HepG2 (cell line): ENCODE results near the gene TPRG1. TPM values are rescaled to one million over a fixed set of nuclear protein-coding genes. Genes with fewer than 3 reads are reported as not detected.

ENCODE experiments used
- ERF ChIP-seq: IDR thresholded peaks from 2 replicates; pipeline ENCODE4 v1.6.1; 2018; ENCODE audit warnings: missing biosample characterization, missing genetic modification reagents
- FOSL2 ChIP-seq: sonication (generic); formaldehyde crosslinking; IDR thresholded peaks from 2 replicates; pipeline ENCODE4 v1.4.0; 2020; ENCODE audit warnings: missing genetic modification reagents
- FOXK2 ChIP-seq: fragments of 450-650 bp; IDR thresholded peaks from 2 replicates; pipeline ENCODE4 v1.6.1; 2016
- HNF4A ChIP-seq: sonication (generic); formaldehyde crosslinking; IDR thresholded peaks from 2 replicates; pipeline ENCODE4 v1.4.0; 2020; ENCODE audit warnings: missing genetic modification reagents
- KLF16 ChIP-seq, 2 experiments: sonication (generic) in 1 of 2; formaldehyde crosslinking in 1 of 2; IDR thresholded peaks; 2 replicates each; pipeline versions ENCODE4 v1.6.1 to v1.8.0; 2016 to 2023; ENCODE audit warnings: missing genetic modification reagents in 2 of 2, missing compliant biosample characterization in 1 of 2
- RARA ChIP-seq: IDR thresholded peaks from 2 replicates; pipeline ENCODE4 v1.6.1; 2016; ENCODE audit warnings: missing genetic modification reagents, missing compliant biosample characterization
- RFX1 ChIP-seq: fragments of 450-650 bp; IDR thresholded peaks from 2 replicates; pipeline ENCODE4 v1.6.1; 2017
- SRSF4 ChIP-seq: fragments of 200-400 bp; formaldehyde crosslinking; IDR thresholded peaks from one replicate; pipeline ENCODE4 v1.6.1; 2018; ENCODE audit warnings: mild to moderate bottlenecking, low read depth, low read length, moderate library complexity; ENCODE audit not compliant: poor library complexity, severe bottlenecking
- ZBTB25 ChIP-seq: IDR thresholded peaks from 2 replicates; pipeline ENCODE4 v1.6.1; 2018; ENCODE audit warnings: missing genetic modification reagents
- ZFP62 ChIP-seq: sonication (generic); formaldehyde crosslinking; IDR thresholded peaks from 2 replicates; pipeline ENCODE4 v1.4.0; 2020; ENCODE audit warnings: missing genetic modification reagents
- ZGPAT ChIP-seq: IDR thresholded peaks from 2 replicates; pipeline ENCODE4 v1.6.1; 2016; ENCODE audit warnings: mild to moderate bottlenecking
- ZMYM4 ChIP-seq: sonication (generic); formaldehyde crosslinking; IDR thresholded peaks from 2 replicates; pipeline ENCODE4 v1.8.1; 2023; ENCODE audit warnings: mild to moderate bottlenecking, missing genetic modification reagents
- ZNF292 ChIP-seq: sonication (generic); formaldehyde crosslinking; IDR thresholded peaks from 2 replicates; pipeline ENCODE4 v1.8.1; 2022; ENCODE audit warnings: mild to moderate bottlenecking, low read depth, missing genetic modification reagents, borderline replicate concordance
- ZNF768 ChIP-seq: sonication (generic); formaldehyde crosslinking; IDR thresholded peaks from 2 replicates; pipeline ENCODE4 v1.4.0; 2020; ENCODE audit warnings: missing genetic modification reagents
- polyA plus RNA-seq, 8 experiments: library from polyadenylated mRNA; depleted of rRNA in 3 of 8; stranded (reverse) in 7 of 8; unstranded in 1 of 8; fragments of >200 nt; fragmentation: Illumina TruSeq in 4 of 8; extraction: Trizol in 4 of 8; gene quantifications; 2 replicates each; pipeline versions ENCODE4 v1.2.1 to v1.2.3, GENCODE V29; 2011 to 2016; ENCODE audit warnings: low read depth in 4 of 8, missing spikeins in 1 of 8, mixed read lengths in 1 of 8; ENCODE audit not compliant: insufficient read depth in 1 of 8
- total RNA-seq, 5 experiments: library from RNA; depleted of rRNA; stranded (reverse); fragments of >200 nt; fragmentation: Illumina TruSeq; extraction: Trizol; gene quantifications; 2 replicates each; pipeline ENCODE4 v1.2.3, GENCODE V29; 2016; ENCODE audit warnings: low read depth in 1 of 5
- TF ChIP-seq, protein P1 (sequence below): IDR thresholded peaks from 2 replicates; pipeline ENCODE4 v1.6.1; 2016; ENCODE audit warnings: mild to moderate bottlenecking, missing biosample characterization, missing genetic modification reagents
- TF ChIP-seq, protein P2 (sequence below): sonication (generic); formaldehyde crosslinking; IDR thresholded peaks from 2 replicates; pipeline ENCODE4 v1.4.0; 2020; ENCODE audit warnings: missing genetic modification reagents
- TF ChIP-seq, protein P3 (sequence below): sonication (generic); formaldehyde crosslinking; IDR thresholded peaks from 2 replicates; pipeline ENCODE4 v1.5.1; 2020; ENCODE audit warnings: missing genetic modification reagents, mild to moderate bottlenecking, borderline replicate concordance
- TF ChIP-seq, protein P4 (sequence below): sonication (generic); formaldehyde crosslinking; conservative IDR thresholded peaks from 2 replicates; pipeline ENCODE4 v1.4.0; 2020; ENCODE audit warnings: mild to moderate bottlenecking, missing genetic modification reagents, moderate library complexity

TPRG1 gene
- total and polyA plus RNA-seq, 2 of the 13 experiments (the other 11 are each of a cell fraction or from before 2014, with no cell fraction given): 0.17 TPM; not detected in 1

GRCh38 chr3:189355481-189356201, 183.9 kb downstream of the TPRG1 start (continued):
- TF ChIP-seq KLF16 (CRISPR knock-in tag; IDR thresholded peaks at IDR 0.05) (no peak), ZBTB25 (CRISPR knock-in tag) (no peak), RARA (CRISPR knock-in tag) (peak; percentile 68), ZGPAT (CRISPR knock-in tag) (0 out of 2 replicates have a peak, but pooled peaks have one; percentile 39), FOSL2 (CRISPR knock-in tag) (peak; percentile 24; the same call in 1 of the 2 replicates), ZMYM4 (CRISPR knock-in tag) (0 out of 2 replicates have a peak, but pooled peaks have one; percentile 25), ZNF292 (peak; percentile 67; the same call in 1 of the 2 replicates), SRSF4 (no peak), ZNF768 (CRISPR knock-in tag) (peak; percentile 56; the same call in 1 of the 2 replicates), FOXK2 (no peak), RFX1 (no peak), ERF (CRISPR knock-in tag) (peak; percentile 58; the same call in 1 of the 2 replicates), HNF4A (CRISPR knock-in tag) (peak; percentile 65), ZFP62 (CRISPR knock-in tag) (no peak)
- TF ChIP-seq, protein P1, sequence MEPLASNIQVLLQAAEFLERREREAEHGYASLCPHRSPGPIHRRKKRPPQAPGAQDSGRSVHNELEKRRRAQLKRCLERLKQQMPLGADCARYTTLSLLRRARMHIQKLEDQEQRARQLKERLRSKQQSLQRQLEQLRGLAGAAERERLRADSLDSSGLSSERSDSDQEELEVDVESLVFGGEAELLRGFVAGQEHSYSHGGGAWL (CRISPR knock-in tag): no peak
- TF ChIP-seq, protein P2, sequence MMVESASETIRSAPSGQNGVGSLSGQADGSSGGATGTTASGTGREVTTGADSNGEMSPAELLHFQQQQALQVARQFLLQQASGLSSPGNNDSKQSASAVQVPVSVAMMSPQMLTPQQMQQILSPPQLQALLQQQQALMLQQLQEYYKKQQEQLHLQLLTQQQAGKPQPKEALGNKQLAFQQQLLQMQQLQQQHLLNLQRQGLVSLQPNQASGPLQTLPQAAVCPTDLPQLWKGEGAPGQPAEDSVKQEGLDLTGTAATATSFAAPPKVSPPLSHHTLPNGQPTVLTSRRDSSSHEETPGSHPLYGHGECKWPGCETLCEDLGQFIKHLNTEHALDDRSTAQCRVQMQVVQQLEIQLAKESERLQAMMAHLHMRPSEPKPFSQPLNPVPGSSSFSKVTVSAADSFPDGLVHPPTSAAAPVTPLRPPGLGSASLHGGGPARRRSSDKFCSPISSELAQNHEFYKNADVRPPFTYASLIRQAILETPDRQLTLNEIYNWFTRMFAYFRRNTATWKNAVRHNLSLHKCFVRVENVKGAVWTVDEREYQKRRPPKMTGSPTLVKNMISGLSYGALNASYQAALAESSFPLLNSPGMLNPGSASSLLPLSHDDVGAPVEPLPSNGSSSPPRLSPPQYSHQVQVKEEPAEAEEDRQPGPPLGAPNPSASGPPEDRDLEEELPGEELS: peak; percentile 77
- TF ChIP-seq, protein P3, sequence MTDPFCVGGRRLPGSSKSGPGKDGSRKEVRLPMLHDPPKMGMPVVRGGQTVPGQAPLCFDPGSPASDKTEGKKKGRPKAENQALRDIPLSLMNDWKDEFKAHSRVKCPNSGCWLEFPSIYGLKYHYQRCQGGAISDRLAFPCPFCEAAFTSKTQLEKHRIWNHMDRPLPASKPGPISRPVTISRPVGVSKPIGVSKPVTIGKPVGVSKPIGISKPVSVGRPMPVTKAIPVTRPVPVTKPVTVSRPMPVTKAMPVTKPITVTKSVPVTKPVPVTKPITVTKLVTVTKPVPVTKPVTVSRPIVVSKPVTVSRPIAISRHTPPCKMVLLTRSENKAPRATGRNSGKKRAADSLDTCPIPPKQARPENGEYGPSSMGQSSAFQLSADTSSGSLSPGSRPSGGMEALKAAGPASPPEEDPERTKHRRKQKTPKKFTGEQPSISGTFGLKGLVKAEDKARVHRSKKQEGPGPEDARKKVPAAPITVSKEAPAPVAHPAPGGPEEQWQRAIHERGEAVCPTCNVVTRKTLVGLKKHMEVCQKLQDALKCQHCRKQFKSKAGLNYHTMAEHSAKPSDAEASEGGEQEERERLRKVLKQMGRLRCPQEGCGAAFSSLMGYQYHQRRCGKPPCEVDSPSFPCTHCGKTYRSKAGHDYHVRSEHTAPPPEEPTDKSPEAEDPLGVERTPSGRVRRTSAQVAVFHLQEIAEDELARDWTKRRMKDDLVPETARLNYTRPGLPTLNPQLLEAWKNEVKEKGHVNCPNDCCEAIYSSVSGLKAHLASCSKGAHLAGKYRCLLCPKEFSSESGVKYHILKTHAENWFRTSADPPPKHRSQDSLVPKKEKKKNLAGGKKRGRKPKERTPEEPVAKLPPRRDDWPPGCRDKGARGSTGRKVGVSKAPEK (CRISPR knock-in tag): no peak
- TF ChIP-seq, protein P4, sequence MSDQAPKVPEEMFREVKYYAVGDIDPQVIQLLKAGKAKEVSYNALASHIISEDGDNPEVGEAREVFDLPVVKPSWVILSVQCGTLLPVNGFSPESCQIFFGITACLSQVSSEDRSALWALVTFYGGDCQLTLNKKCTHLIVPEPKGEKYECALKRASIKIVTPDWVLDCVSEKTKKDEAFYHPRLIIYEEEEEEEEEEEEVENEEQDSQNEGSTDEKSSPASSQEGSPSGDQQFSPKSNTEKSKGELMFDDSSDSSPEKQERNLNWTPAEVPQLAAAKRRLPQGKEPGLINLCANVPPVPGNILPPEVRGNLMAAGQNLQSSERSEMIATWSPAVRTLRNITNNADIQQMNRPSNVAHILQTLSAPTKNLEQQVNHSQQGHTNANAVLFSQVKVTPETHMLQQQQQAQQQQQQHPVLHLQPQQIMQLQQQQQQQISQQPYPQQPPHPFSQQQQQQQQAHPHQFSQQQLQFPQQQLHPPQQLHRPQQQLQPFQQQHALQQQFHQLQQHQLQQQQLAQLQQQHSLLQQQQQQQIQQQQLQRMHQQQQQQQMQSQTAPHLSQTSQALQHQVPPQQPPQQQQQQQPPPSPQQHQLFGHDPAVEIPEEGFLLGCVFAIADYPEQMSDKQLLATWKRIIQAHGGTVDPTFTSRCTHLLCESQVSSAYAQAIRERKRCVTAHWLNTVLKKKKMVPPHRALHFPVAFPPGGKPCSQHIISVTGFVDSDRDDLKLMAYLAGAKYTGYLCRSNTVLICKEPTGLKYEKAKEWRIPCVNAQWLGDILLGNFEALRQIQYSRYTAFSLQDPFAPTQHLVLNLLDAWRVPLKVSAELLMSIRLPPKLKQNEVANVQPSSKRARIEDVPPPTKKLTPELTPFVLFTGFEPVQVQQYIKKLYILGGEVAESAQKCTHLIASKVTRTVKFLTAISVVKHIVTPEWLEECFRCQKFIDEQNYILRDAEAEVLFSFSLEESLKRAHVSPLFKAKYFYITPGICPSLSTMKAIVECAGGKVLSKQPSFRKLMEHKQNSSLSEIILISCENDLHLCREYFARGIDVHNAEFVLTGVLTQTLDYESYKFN (CRISPR knock-in tag): peak; percentile 31; the same call in 1 of the 2 replicates
